ENCODE measurements around the gene KCNE1. TPM values are rescaled to one million over a fixed set of nuclear protein-coding genes. Genes with fewer than 3 reads are reported as not detected.

KCNE1 gene
- total RNA-seq, 2 donors from 2014 or later, result 1.0 TPM; not detected in 1

- H3K27ac ChIP-seq, result peak overlapping the region; percentile 4 to 97 (median 49)
- no peaks in the 10 kb centered on the region for H3K27me3 ChIP-seq
- TF ChIP-seq CTCF (IDR thresholded peaks at IDR 0.05) (no peak), POLR2A (IDR thresholded peaks at IDR 0.05) (no peak)
- intact Hi-C loops (cut with DNase I), result no loop called here
- no peak overlapping the region for H3K4me3 ChIP-seq
- DNase-seq, result peak in 2 of 4 donors; percentile 30 to 31
- 41 to 42% methylated on average over 5 to 6 of the region's 6 CpGs for WGBS, 2 donors
- H3K9me3 ChIP-seq, result no peaks in the 10 kb centered on the region
- peaks cover 44% of the 10 kb centered on the region for H3K4me1 ChIP-seq
- no peak for ATAC-seq
- peaks cover 0 to 6% of the 10 kb centered on the region in 2 donors for H3K36me3 ChIP-seq (replicated peaks in 1 of 2; ENCODE audit: insufficient read depth in 1 of 2, low read depth in 2 of 2)
Measured at GRCh38 chr21:34522284-34522683, 10.3 kb upstream of the KCNE1 start.

GRCh38 chr21:34521561-34521960 is 9.6 kb upstream of the KCNE1 start:
- Histone ChIP-seq H3K9me3 (no peaks in the 10 kb centered on the region), H3K4me1 (peaks cover 42% of the 10 kb centered on the region), H3K4me3 (no peak overlapping the region), H3K36me3 (replicated peaks in 1 of 2; ENCODE audit: insufficient read depth in 1 of 2, low read depth in 2 of 2) (peaks cover 0 to 6% of the 10 kb centered on the region in 2 donors), H3K27me3 (no peaks in the 10 kb centered on the region), H3K27ac (peak overlapping the region in 2 of 4 donors; percentile 93 to 97)
- no peak for TF ChIP-seq POLR2A (IDR thresholded peaks at IDR 0.05)
- TF ChIP-seq CTCF (IDR thresholded peaks at IDR 0.05), result no peak
- no peak for DNase-seq
- intact Hi-C loops (cut with DNase I), result no loop called here
- WGBS, 2 donors, result 91 to 92% methylated on average over 7 of the region's 7 CpGs
- ATAC-seq, result no peak

GRCh38 chr21:34520764-34521508 is 8.9 kb upstream of the KCNE1 start:
- peaks cover 0 to 6% of the 10 kb centered on the region in 2 donors for H3K36me3 ChIP-seq (replicated peaks in 1 of 2; ENCODE audit: insufficient read depth in 1 of 2, low read depth in 2 of 2)
- intact Hi-C loops (cut with DNase I), result no loop called here
- ATAC-seq (no peak), DNase-seq (peak in 1 of 4 donors; percentile 44)
- H3K4me1 ChIP-seq, result peaks cover 42% of the 10 kb centered on the region
- H3K27me3 ChIP-seq, result no peaks in the 10 kb centered on the region
- WGBS, 2 donors, result 86 to 90% methylated on average over 18 to 19 of the region's 20 CpGs
- H3K4me3 ChIP-seq, result no peak overlapping the region
- peak overlapping the region in 1 of 4 donors; percentile 20 for H3K27ac ChIP-seq
- TF ChIP-seq POLR2A (IDR thresholded peaks at IDR 0.05), result no peak
- no peak for TF ChIP-seq CTCF (IDR thresholded peaks at IDR 0.05)
- no peaks in the 10 kb centered on the region for H3K9me3 ChIP-seq

GRCh38 chr21:34520281-34520680 is 8.3 kb upstream of the KCNE1 start:
- ATAC-seq (no peak), DNase-seq (no peak)
- H3K4me3 ChIP-seq, result no peak overlapping the region
- H3K9me3 ChIP-seq, result no peaks in the 10 kb centered on the region
- TF ChIP-seq CTCF (IDR thresholded peaks at IDR 0.05) (no peak), POLR2A (IDR thresholded peaks at IDR 0.05) (no peak)
- peaks cover 36% of the 10 kb centered on the region for H3K4me1 ChIP-seq
- peak overlapping the region in 1 of 4 donors; percentile 20 for H3K27ac ChIP-seq
- intact Hi-C loops (cut with DNase I), result no loop called here
- no peaks in the 10 kb centered on the region for H3K27me3 ChIP-seq
- WGBS, 2 donors, result 87 to 89% methylated on average over 6 of the region's 6 CpGs
- peaks cover 0 to 6% of the 10 kb centered on the region in 2 donors for H3K36me3 ChIP-seq (replicated peaks in 1 of 2; ENCODE audit: insufficient read depth in 1 of 2, low read depth in 2 of 2)

GRCh38 chr21:34519694-34520093 is 7.7 kb upstream of the KCNE1 start:
- Histone ChIP-seq H3K27me3 (no peaks in the 10 kb centered on the region), H3K27ac (no peak overlapping the region), H3K4me1 (peaks cover 30% of the 10 kb centered on the region), H3K4me3 (no peak overlapping the region), H3K36me3 (replicated peaks in 1 of 2; ENCODE audit: insufficient read depth in 1 of 2, low read depth in 2 of 2) (peaks cover 0 to 6% of the 10 kb centered on the region in 2 donors), H3K9me3 (no peaks in the 10 kb centered on the region)
- no peak for ATAC-seq
- intact Hi-C loops (cut with DNase I), result no loop called here
- WGBS, 2 donors, result 89 to 92% methylated on average over 8 of the region's 8 CpGs
- TF ChIP-seq POLR2A (IDR thresholded peaks at IDR 0.05), result no peak
- DNase-seq, result no peak
